ENCODE measurements around the gene SLC6A20. TPM values are rescaled to one million over a fixed set of nuclear protein-coding genes. Genes with fewer than 3 reads are reported as not detected.

Gene SLC6A20
- total and polyA plus RNA-seq, 4 donors: 0.08 to 0.16 (median 0.10) TPM; not detected in 1

GRCh38 chr3:45794177-45794560 lies 2.2 kb downstream of the SLC6A20 start:
- H3K27me3 ChIP-seq (ENCODE audit: control insufficient read depth in 4 of 4, insufficient read depth in 4 of 4, low read length in 3 of 4): peaks cover 2 to 8% (median 4%) of the 10 kb centered on the region in 4 donors
- no peaks in the 10 kb centered on the region for H3K36me3 ChIP-seq (ENCODE audit: control insufficient read depth in 4 of 4, insufficient read depth in 3 of 4, low read depth in 1 of 4, low read length in 3 of 4)
- H3K9ac ChIP-seq (ENCODE audit: low read depth in 1 of 2, low read length in 2 of 2): no peak overlapping the region
- no peak overlapping the region for H3K4me3 ChIP-seq (ENCODE audit: low read depth in 1 of 3, low read length in 3 of 3)
- no peaks in the 10 kb centered on the region for H3K9me3 ChIP-seq (ENCODE audit: control insufficient read depth in 4 of 4, low read length in 3 of 4)
- DNase-seq (ENCODE audit: low spot score): no peak
- H3K4me1 ChIP-seq (ENCODE audit: control insufficient read depth in 4 of 4, insufficient read depth in 4 of 4, low read length in 3 of 4): peaks cover 0 to 15% (median 8%) of the 10 kb centered on the region in 4 donors
- TF ChIP-seq REST (IDR thresholded peaks at IDR 0.05) (no peak), FOXA1 (IDR thresholded peaks at IDR 0.05) (no peak), GABPA (IDR thresholded peaks at IDR 0.05 in 1 of 2, conservative IDR thresholded peaks at IDR 0.05 in 1 of 2) (no peak), NR2F2 (IDR thresholded peaks at IDR 0.05) (no peak), YY1 (IDR thresholded peaks at IDR 0.05) (no peak), HNF4A (conservative IDR thresholded peaks at IDR 0.05) (no peak), ZBTB33 (IDR thresholded peaks at IDR 0.05) (no peak), SP1 (IDR thresholded peaks at IDR 0.05) (no peak), CTCF (IDR thresholded peaks at IDR 0.05; ENCODE audit: low read depth, low read length, missing input control) (no peak)
- 96% methylated on average over 5 of the region's 5 CpGs for WGBS
- no peak overlapping the region for H3K27ac ChIP-seq (ENCODE audit: low read depth in 1 of 2, low read length in 2 of 2)

GRCh38 chr3:45793482-45794176 lies 2.7 kb downstream of the SLC6A20 start:
- TF ChIP-seq YY1 (IDR thresholded peaks at IDR 0.05) (no peak), ZBTB33 (IDR thresholded peaks at IDR 0.05) (no peak), SP1 (IDR thresholded peaks at IDR 0.05) (no peak)
- Histone ChIP-seq H3K36me3 (ENCODE audit: control insufficient read depth in 4 of 4, insufficient read depth in 3 of 4, low read depth in 1 of 4, low read length in 3 of 4) (no peaks in the 10 kb centered on the region), H3K4me3 (ENCODE audit: low read depth in 1 of 3, low read length in 3 of 3) (no peak overlapping the region), H3K27ac (ENCODE audit: low read depth in 1 of 2, low read length in 2 of 2) (no peak overlapping the region), H3K27me3 (ENCODE audit: control insufficient read depth in 4 of 4, insufficient read depth in 4 of 4, low read length in 3 of 4) (peaks cover 0 to 6% (median 3%) of the 10 kb centered on the region in 4 donors), H3K9me3 (ENCODE audit: control insufficient read depth in 4 of 4, low read length in 3 of 4) (no peaks in the 10 kb centered on the region), H3K4me1 (ENCODE audit: control insufficient read depth in 4 of 4, insufficient read depth in 4 of 4, low read length in 3 of 4) (peaks cover 0 to 15% (median 8%) of the 10 kb centered on the region in 4 donors), H3K9ac (ENCODE audit: low read depth in 1 of 2, low read length in 2 of 2) (no peak overlapping the region)
- DNase-seq (ENCODE audit: low spot score): no peak
- 71% methylated on average over 9 of the region's 9 CpGs for WGBS
